Calu3 (cell line): ENCODE data around the gene TSPAN31. TPM values are rescaled to one million over a fixed set of nuclear protein-coding genes. Genes with fewer than 3 reads are reported as not detected.
A peak's percentile ranks its signal among the peaks of the same experiment; 100 is the strongest.

Source experiments
- Bru-seq: library from RNA; stranded (reverse); fragments of 400-500 nt; gene quantifications from one replicate; lab custom pipeline; 2021; lab: Mats Ljungman, UMichigan
- BruChase-seq, 2 experiments: library from RNA; stranded (reverse); fragments of 400-500 nt; gene quantifications; one replicate each; lab custom pipeline; 2021; lab: Mats Ljungman, UMichigan
- BruUV-seq: library from RNA; stranded (reverse); fragments of 400-500 nt; replicated peaks from 2 replicates; lab custom pipeline; 2021; lab: Mats Ljungman, UMichigan
- CTCF ChIA-PET: fragments of 300-600 bp; sonication (Branson Sonifier 250); formaldehyde crosslinking; loops from one replicate; lab custom pipeline; 2022; ENCODE audit warnings: antibody characterized with exemption; lab: Charles Lee
- DNase-seq: peaks from one replicate; pipeline ENCODE4 v3.0.0; 2022
- H3K27ac Mint-ChIP-seq: one replicate; pipeline ENCODE4 v1.8.0; 2022; ENCODE audit warnings: mixed read lengths; ENCODE audit not compliant: unreplicated experiment
- H3K27me3 Mint-ChIP-seq: one replicate; pipeline ENCODE4 v1.8.0; 2022; ENCODE audit warnings: mixed read lengths; ENCODE audit not compliant: unreplicated experiment
- H3K36me3 Mint-ChIP-seq: one replicate; pipeline ENCODE4 v1.8.0; 2022; ENCODE audit warnings: mild to moderate bottlenecking, moderate library complexity, mixed read lengths; ENCODE audit not compliant: insufficient read depth, unreplicated experiment
- H3K4me1 Mint-ChIP-seq: one replicate; pipeline ENCODE4 v1.8.0; 2022; ENCODE audit warnings: mild to moderate bottlenecking, low read depth, mixed read lengths; ENCODE audit not compliant: unreplicated experiment
- H3K4me3 Mint-ChIP-seq: one replicate; pipeline ENCODE4 v1.8.0; 2022; ENCODE audit warnings: mild to moderate bottlenecking, low read depth, moderate library complexity, mixed read lengths; ENCODE audit not compliant: unreplicated experiment
- H3K9me3 Mint-ChIP-seq: one replicate; pipeline ENCODE4 v1.8.0; 2022; ENCODE audit warnings: low read depth, mixed read lengths; ENCODE audit not compliant: unreplicated experiment
- CTCF ChIP-seq: fragments of 200-600 bp; IDR thresholded peaks from one replicate; pipeline ENCODE4 v1.8.0; 2022; ENCODE audit warnings: antibody characterized with exemption; ENCODE audit not compliant: unreplicated experiment
- intact Hi-C: fragments of 100-400 bp; cut with micrococcal nuclease; formaldehyde crosslinking; loops from one replicate; pipeline ENCODE4 v1.10.0; 2022; ENCODE audit not compliant: unreplicated experiment
- long read RNA-seq: library from polyadenylated mRNA; stranded (forward); transcript quantifications from one replicate; pipeline ENCODE4 v2.0.0, GENCODE V29; 2022
- total RNA-seq: library from RNA; stranded (reverse); gene quantifications from 2 replicates; pipeline ENCODE4 v1.2.3, GENCODE V29; 2022

The TSPAN31 gene
- total RNA-seq (40.2 and 46.7 TPM in 2 replicates), Bru-seq, nascent RNA (percentile 72 among the genes with signal in this experiment), BruChase-seq, experiment 1, labeled RNA remaining after a 6-hour chase (percentile 88 among the genes with signal in this experiment), BruChase-seq, experiment 2, labeled RNA remaining after a 2-hour chase (percentile 73 among the genes with signal in this experiment)
- long read RNA-seq, transcript TSPAN31-201 (6 exons, 1,849 nt) = major isoform, 81 of 120 reads
- long read RNA-seq, partial matches to known transcripts = 21 of 120 reads
- long read RNA-seq, other reads (novel, unspliced or antisense) = 15 of 120 reads

DNA sequence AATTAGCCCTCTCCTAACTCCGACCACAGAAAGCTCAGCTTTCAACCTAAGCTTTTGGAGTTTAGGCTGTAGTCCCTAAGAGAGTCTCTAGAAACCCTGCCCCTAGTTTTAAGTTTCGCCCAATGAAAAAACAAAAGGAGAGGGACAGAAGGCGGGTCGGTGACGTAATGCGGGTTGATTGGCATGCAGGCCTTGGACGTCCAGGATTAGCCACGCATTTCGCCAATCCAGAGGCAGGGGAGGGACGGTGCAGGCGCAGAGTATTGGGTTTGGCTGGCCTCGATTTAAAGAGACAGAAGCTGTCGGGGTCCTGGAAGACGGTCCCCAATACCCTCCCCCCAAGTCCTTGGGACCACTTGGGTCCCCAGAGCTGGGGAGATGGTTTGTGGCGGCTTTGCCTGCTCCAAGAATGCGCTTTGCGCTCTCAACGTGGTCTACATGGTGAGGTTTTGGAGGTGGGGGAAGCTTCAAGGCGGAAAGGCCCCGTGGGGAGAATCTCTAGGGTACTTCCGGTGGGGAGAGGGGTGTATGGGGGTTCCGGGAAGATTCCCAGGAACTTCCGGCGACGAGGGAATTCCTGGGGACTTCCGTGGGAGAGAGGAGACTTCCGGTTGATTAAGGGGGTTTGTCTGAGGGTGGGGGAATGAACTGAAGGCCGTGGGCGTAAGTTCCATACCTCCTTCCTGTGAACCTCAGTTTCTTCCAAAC lies at the start of gene TSPAN31:
Gene TSPAN31, plus strand, starts transcription at position 263 of the 708 bp plus-strand sequence. Its CDS starts 116 bp downstream, at position 379.
- no TSS peak for BruUV-seq
- Mint-ChIP-seq H3K36me3 (peaks cover 57% of the 10 kb centered on the region), H3K27me3 (peaks cover 27% of the 10 kb centered on the region), H3K9me3 (no peaks in the 10 kb centered on the region), H3K4me1 (peaks cover 35% of the 10 kb centered on the region), H3K27ac (peak within 1 kb of the TSS; percentile 99), H3K4me3 (peak within 1 kb of the TSS; percentile 93)
- TF ChIP-seq CTCF = no peak
- CTCF ChIA-PET = interaction anchor here (0.7 to 1.8 kb wide), 7 partner anchors 9 to 161 kb away, joined by 3 to 8 read pairs (median 4); no protein-coding TSS in a partner anchor
- intact Hi-C loops = no loop called here
- peak; percentile 97 for DNase-seq

DNA sequence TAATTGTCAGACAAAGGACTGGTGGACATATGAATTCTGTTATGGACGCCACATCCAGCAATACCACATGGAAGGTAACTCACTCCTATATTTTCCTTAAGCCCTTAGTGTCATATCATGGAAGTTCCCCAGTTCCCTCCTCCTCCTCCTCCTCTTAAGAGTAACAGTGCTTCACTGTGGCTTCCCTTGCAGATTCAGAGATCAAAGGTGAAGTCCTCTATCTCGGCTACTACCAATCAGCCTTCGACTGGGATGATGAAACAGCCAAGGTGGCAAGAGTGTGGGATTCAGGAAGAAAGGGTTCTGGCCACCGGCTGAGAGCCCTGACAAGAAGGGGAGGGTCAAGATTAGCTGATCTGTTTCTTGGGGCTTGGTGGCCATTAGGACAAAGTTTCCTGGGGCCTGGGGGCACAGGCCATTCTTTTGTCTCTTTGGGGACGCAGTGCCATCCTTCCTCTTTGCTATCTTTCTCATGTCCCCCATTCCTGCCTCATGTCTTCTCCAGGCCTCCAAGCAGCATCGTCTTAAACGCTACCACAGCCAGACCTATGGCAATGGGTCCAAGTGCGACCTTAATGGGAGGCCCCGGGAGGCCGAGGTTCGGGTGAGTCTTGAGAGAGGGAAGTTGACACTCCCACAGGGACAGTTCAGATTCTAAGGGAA lies 48.9 kb upstream of the TSPAN31 start:
- Mint-ChIP-seq H3K4me1 (no peaks in the 10 kb centered on the region), H3K27me3 (peaks cover 10% of the 10 kb centered on the region), H3K36me3 (peaks cover 30% of the 10 kb centered on the region), H3K9me3 (no peaks in the 10 kb centered on the region), H3K4me3 (no peak overlapping the region), H3K27ac (no peak overlapping the region)
- DNase-seq = no peak
- intact Hi-C loops = no loop called here
- no TSS peak for BruUV-seq
- no peak for TF ChIP-seq CTCF
- CTCF ChIA-PET = no interaction called here

DNA sequence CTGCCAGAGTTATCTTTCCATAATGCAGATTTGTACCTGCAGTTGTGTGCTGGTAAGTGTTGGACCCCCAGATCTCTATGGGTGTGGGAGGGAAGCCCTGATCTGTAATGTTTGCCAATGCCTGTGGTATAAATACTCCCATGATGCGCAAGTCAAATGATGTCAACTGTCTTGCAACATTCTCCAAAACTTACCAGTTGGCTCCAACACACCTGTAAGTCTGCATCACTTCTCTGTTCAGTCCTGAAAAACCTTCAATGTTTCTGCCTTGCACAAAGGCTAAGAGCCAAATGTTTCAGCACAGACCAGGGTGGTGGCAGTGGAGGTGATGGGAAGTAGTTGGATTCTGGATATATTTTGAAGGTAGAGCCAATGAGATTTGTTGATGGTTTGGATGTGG lies 47.8 kb upstream of the TSPAN31 start:
- TF ChIP-seq CTCF = no peak
- no peak for DNase-seq
- no peak overlapping the region for H3K4me3 Mint-ChIP-seq
- no peaks in the 10 kb centered on the region for H3K4me1 Mint-ChIP-seq
- intact Hi-C loops = no loop called here
- CTCF ChIA-PET = no interaction called here
- H3K27ac Mint-ChIP-seq = no peak overlapping the region
- no peaks in the 10 kb centered on the region for H3K9me3 Mint-ChIP-seq
- peaks cover 31% of the 10 kb centered on the region for H3K36me3 Mint-ChIP-seq
- no TSS peak for BruUV-seq
- H3K27me3 Mint-ChIP-seq = peaks cover 4% of the 10 kb centered on the region

GRCh38 chr12:57698414-57698813 lies 46.4 kb upstream of the TSPAN31 start:
- intact Hi-C loops = no loop called here
- no peak for TF ChIP-seq CTCF
- no peaks in the 10 kb centered on the region for H3K9me3 Mint-ChIP-seq
- H3K27me3 Mint-ChIP-seq = no peaks in the 10 kb centered on the region
- CTCF ChIA-PET = no interaction called here
- H3K4me1 Mint-ChIP-seq = no peaks in the 10 kb centered on the region
- peaks cover 43% of the 10 kb centered on the region for H3K36me3 Mint-ChIP-seq
- no peak overlapping the region for H3K27ac Mint-ChIP-seq
- H3K4me3 Mint-ChIP-seq = no peak overlapping the region
- DNase-seq = no peak
- BruUV-seq = no TSS peak
